Keratinocyte (primary cell): ENCODE data around the gene TNRC18. TPM values are rescaled to one million over a fixed set of nuclear protein-coding genes. Genes with fewer than 3 reads are reported as not detected.

Source experiments
- DNase-seq: peaks from one replicate; pipeline ENCODE4 v3.0.0-alpha.2; 2011; ENCODE audit warnings: low read depth, missing footprints, low spot score
- FAIRE-seq: peaks from 2 replicates; lab custom pipeline; 2011; peaks lifted over from hg19 to GRCh38; lab: Jason Lieb, UNC
- H2AFZ ChIP-seq: 2 replicates; pipeline ENCODE4 v1.6.0; 2012; ENCODE audit warnings: low read length, control low read depth, inconsistent platforms; ENCODE audit not compliant: control insufficient read depth
- H3K27ac ChIP-seq: 2 replicates; pipeline ENCODE4 v1.5.1; 2011; ENCODE audit warnings: low read length; ENCODE audit not compliant: control insufficient read depth, insufficient read depth
- H3K27me3 ChIP-seq: 3 replicates; pipeline ENCODE4 v1.6.0; 2011; ENCODE audit warnings: low read length; ENCODE audit not compliant: control insufficient read depth, insufficient read depth; ENCODE audit errors: extremely low read depth
- H3K36me3 ChIP-seq, 2 experiments: 2 replicates in 1 of 2; 3 replicates in 1 of 2; pipeline ENCODE4 v1.5.1; 2011; ENCODE audit warnings: low read length in 2 of 2, mild to moderate bottlenecking in 1 of 2; ENCODE audit not compliant: control insufficient read depth in 2 of 2, insufficient read depth in 2 of 2; ENCODE audit errors: extremely low read depth in 1 of 2
- H3K4me1 ChIP-seq: 3 replicates; pipeline ENCODE4 v1.5.1; 2011; ENCODE audit warnings: low read length; ENCODE audit not compliant: control insufficient read depth, insufficient read depth; ENCODE audit errors: extremely low read depth
- H3K4me2 ChIP-seq: 3 replicates; pipeline ENCODE4 v1.6.0; 2011; ENCODE audit warnings: low read depth, low read length; ENCODE audit not compliant: control insufficient read depth, insufficient read depth; ENCODE audit errors: extremely low read depth
- H3K4me3 ChIP-seq, 3 experiments: fragments of 200-600 bp in 1 of 3; sonication (generic) in 1 of 3; 2 replicates in 2 of 3; 3 replicates in 1 of 3; pipeline ENCODE4 v1.5.1; 2011 to 2016; ENCODE audit warnings: low read length in 3 of 3, mild to moderate bottlenecking in 3 of 3, control low read depth in 2 of 3, inconsistent platforms in 1 of 3, low read depth in 1 of 3, mixed read lengths in 1 of 3, mixed run types in 1 of 3, moderate library complexity in 1 of 3; ENCODE audit not compliant: control insufficient read depth in 2 of 3, insufficient read depth in 2 of 3; ENCODE audit errors: extremely low read depth in 1 of 3
- H3K79me2 ChIP-seq: 2 replicates; pipeline ENCODE4 v1.6.0; 2012; ENCODE audit warnings: low read length; ENCODE audit not compliant: control insufficient read depth, insufficient read depth
- H3K9ac ChIP-seq: 3 replicates; pipeline ENCODE4 v1.6.0; 2011; ENCODE audit warnings: low read length; ENCODE audit not compliant: control insufficient read depth, insufficient read depth; ENCODE audit errors: extremely low read depth
- H3K9me1 ChIP-seq: 3 replicates; pipeline ENCODE4 v1.6.0; 2011; ENCODE audit warnings: low read length; ENCODE audit not compliant: control insufficient read depth, insufficient read depth; ENCODE audit errors: extremely low read depth
- H3K9me3 ChIP-seq: 2 replicates; pipeline ENCODE4 v1.5.1; 2012; ENCODE audit warnings: low read depth, low read length; ENCODE audit not compliant: control insufficient read depth
- H4K20me1 ChIP-seq: 3 replicates; pipeline ENCODE4 v1.6.0; 2011; ENCODE audit warnings: low read length; ENCODE audit not compliant: control insufficient read depth, insufficient read depth; ENCODE audit errors: extremely low read depth
- EZH2 ChIP-seq: IDR thresholded peaks from one replicate; pipeline ENCODE4 v1.6.1; 2012; ENCODE audit warnings: inconsistent platforms, mild to moderate bottlenecking, low read length, moderate library complexity
- dilution Hi-C: fragments of 300-500 bp; cut with MboI; formaldehyde crosslinking; loops from one replicate; pipeline ENCODE4 v1.7.0; 2020; ENCODE audit warnings: low sequenced_read_pairs; ENCODE audit not compliant: extremely low pct_ligation_motif_present
- polyA plus RNA-seq, 5 experiments: library from polyadenylated mRNA; depleted of rRNA in 3 of 5; stranded (reverse) in 3 of 5; stranded (forward) in 1 of 5; unstranded in 1 of 5; fragments of >200 nt; gene quantifications; 1 replicate in 1 of 5; 2 replicates in 3 of 5; 3 replicates in 1 of 5; pipeline versions ENCODE4 v1.2.1 to v1.2.3, GENCODE V29; 2011 to 2012; ENCODE audit warnings: missing spikeins in 2 of 5, low read depth in 1 of 5, low replicate concordance in 1 of 5
- TF ChIP-seq, protein P1 (sequence below), 3 experiments: IDR thresholded peaks in 1 of 3; conservative IDR thresholded peaks in 1 of 3; optimal IDR thresholded peaks in 1 of 3; 2 replicates in 2 of 3; 3 replicates in 1 of 3; pipeline versions ENCODE3 to v1.5.1; 2011; ENCODE audit warnings: low read length in 3 of 3, mild to moderate bottlenecking in 3 of 3, moderate library complexity in 2 of 3, control low read depth in 1 of 3, inconsistent platforms in 1 of 3; ENCODE audit not compliant: insufficient read depth in 2 of 3; ENCODE audit errors: extremely low read depth in 1 of 3

The TNRC18 gene
- polyA plus RNA-seq, 1 donor (not counting 4 experiments of a cell fraction or from before 2014, with no cell fraction given): 13.2 TPM

DNA sequence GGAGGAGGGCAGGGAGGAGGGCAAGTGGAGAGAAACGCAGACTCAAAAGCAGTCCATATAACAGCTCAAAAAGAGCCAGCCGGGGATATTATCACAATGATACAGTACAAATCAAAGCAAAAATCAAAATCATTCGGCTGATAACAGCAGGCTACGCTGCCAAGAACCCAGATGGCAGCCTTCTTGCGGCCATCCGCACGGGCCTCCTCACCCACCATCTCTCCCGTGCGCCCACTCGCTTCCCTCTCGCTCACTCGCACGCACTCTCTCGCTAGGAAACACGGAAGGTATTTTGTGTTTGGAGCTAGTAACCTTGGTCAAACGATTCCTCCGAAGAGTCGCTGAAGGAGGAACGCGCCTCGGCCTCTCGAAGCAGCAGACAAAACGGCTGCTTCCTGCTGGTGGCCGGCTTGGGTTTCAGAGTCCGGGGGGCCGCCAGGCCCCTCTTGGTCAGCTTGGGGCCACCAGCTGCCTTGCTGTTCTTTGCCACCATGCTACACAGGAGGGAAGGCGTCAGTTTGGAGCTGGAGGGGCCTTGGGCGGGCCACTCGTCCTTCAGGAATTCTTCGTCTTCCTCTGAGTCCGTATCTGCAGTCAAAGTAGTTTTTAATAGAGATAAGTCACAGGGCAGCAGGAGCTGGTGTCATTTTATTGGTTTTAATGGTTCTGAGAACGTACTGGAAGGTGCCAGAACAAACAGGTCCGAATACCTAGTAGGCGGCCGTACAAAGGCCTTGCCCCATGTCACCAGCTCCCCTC lies 71.9 kb downstream of the TNRC18 start:
- Histone ChIP-seq H3K27me3 (no peaks in the 10 kb centered on the region), H3K79me2 (peaks cover 65% of the 10 kb centered on the region), H3K4me3 (no peak overlapping the region), H3K9me1 (peaks cover 4% of the 10 kb centered on the region), H3K36me3 (peaks cover 30 to 39% of the 10 kb centered on the region in 2 experiments), H3K4me1 (peaks cover 11% of the 10 kb centered on the region), H3K9ac (no peak overlapping the region), H4K20me1 (peaks cover 33% of the 10 kb centered on the region), H2AFZ (no peak overlapping the region), H3K4me2 (no peak overlapping the region), H3K9me3 (no peaks in the 10 kb centered on the region), H3K27ac (no peak overlapping the region)
- FAIRE-seq: no peak
- no peak for TF ChIP-seq EZH2
- TF ChIP-seq, protein P1, sequence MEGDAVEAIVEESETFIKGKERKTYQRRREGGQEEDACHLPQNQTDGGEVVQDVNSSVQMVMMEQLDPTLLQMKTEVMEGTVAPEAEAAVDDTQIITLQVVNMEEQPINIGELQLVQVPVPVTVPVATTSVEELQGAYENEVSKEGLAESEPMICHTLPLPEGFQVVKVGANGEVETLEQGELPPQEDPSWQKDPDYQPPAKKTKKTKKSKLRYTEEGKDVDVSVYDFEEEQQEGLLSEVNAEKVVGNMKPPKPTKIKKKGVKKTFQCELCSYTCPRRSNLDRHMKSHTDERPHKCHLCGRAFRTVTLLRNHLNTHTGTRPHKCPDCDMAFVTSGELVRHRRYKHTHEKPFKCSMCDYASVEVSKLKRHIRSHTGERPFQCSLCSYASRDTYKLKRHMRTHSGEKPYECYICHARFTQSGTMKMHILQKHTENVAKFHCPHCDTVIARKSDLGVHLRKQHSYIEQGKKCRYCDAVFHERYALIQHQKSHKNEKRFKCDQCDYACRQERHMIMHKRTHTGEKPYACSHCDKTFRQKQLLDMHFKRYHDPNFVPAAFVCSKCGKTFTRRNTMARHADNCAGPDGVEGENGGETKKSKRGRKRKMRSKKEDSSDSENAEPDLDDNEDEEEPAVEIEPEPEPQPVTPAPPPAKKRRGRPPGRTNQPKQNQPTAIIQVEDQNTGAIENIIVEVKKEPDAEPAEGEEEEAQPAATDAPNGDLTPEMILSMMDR (optimal IDR thresholded peaks at IDR 0.05 in 1 of 3, IDR thresholded peaks at IDR 0.05 in 1 of 3, conservative IDR thresholded peaks at IDR 0.05 in 1 of 3; ENCODE audit: extremely low read depth in 1 of 3, insufficient read depth in 2 of 3, low read length in 3 of 3): no peak
- dilution Hi-C loops: no loop called here
- DNase-seq: no peak

DNA sequence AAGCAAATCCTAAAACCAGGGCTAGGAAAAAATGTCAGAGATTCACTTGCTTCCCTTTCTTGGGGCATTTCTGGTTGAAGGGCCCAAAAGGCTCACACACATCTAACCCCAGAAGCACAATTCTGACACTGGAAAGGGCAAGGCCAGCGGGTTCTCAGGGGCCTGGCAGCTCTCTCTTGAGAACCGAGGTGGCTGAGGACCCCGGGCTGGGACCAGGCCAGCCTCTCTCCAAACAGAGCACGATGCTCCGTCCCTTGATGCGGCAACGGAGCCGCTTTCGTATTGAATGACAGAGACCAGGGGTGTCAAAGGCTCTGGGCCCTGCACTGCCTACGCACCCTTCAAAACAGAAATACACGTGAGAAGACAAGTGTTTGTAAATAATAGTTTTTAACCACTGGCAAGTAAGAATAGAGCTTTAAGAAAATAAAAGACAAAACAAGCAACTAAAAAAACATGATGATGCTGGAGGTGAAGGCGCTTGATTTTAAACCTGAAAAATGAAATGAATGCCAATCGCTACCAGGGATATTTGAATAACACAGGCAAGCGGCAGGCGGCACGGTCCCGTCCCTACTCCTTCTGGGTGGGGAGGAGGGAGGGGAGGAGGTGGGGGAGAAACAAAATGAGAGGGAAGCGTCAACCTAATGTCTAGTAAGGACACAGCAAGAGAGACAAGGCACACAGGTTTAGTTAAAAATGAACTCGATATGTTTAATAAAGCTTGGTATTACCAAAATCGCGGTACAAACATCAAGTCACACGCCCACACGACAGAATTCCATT lies 72.8 kb downstream of the TNRC18 start:
- H3K9ac ChIP-seq: no peak overlapping the region
- H3K36me3 ChIP-seq: peaks cover 28 to 39% of the 10 kb centered on the region in 2 experiments
- no peak overlapping the region for H3K4me2 ChIP-seq
- no peak overlapping the region for H3K4me3 ChIP-seq
- no peak overlapping the region for H2AFZ ChIP-seq
- H4K20me1 ChIP-seq: peaks cover 33% of the 10 kb centered on the region
- no peak for FAIRE-seq
- H3K9me1 ChIP-seq: peaks cover 4% of the 10 kb centered on the region
- H3K9me3 ChIP-seq: no peaks in the 10 kb centered on the region
- dilution Hi-C loops: no loop called here
- TF ChIP-seq, protein P1 (optimal IDR thresholded peaks at IDR 0.05 in 1 of 3, IDR thresholded peaks at IDR 0.05 in 1 of 3, conservative IDR thresholded peaks at IDR 0.05 in 1 of 3; ENCODE audit: extremely low read depth in 1 of 3, insufficient read depth in 2 of 3, low read length in 3 of 3): no peak
- no peak for TF ChIP-seq EZH2
- no peaks in the 10 kb centered on the region for H3K27me3 ChIP-seq
- no peak overlapping the region for H3K27ac ChIP-seq
- H3K79me2 ChIP-seq: peaks cover 57% of the 10 kb centered on the region
- no peak for DNase-seq
- peaks cover 11% of the 10 kb centered on the region for H3K4me1 ChIP-seq
